CD8-positive, alpha-beta memory T cell (primary cell): ENCODE results near the gene INAFM1. TPM values are rescaled to one million over a fixed set of nuclear protein-coding genes. Genes with fewer than 3 reads are reported as not detected.
"Not testable (repeated sequence)": the region's sequence is repeated elsewhere in the genome, so short reads cannot be mapped to it uniquely, and the experiment has no call there.

Experiments
- CTCF ChIA-PET: fragments of 350-600 bp; sonication (Branson Sonifier 250); formaldehyde crosslinking; loops from one replicate; lab custom pipeline; 2021; ENCODE audit warnings: antibody characterized with exemption; lab: Charles Lee
- POLR2A ChIA-PET: fragments of 350-600 bp; sonication (Branson Sonifier 250); formaldehyde crosslinking; loops from one replicate; lab custom pipeline; 2021; ENCODE audit warnings: antibody characterized with exemption; lab: Charles Lee
- DNase-seq, 5 donors: peaks; one replicate each; pipeline versions ENCODE4 v3.0.0 to v3.0.0-alpha.2; 2020 to 2022; ENCODE audit warnings: mixed read lengths in 1 of 5
- H3K27ac ChIP-seq: one replicate; pipeline ENCODE4 v1.7.0; 2013; ENCODE audit warnings: low read depth, mild to moderate bottlenecking, low read length, moderate library complexity
- H3K27me3 ChIP-seq: 2 replicates; pipeline ENCODE4 v1.7.0; 2013; ENCODE audit warnings: low read length, mild to moderate bottlenecking; ENCODE audit not compliant: insufficient read depth, poor library complexity, severe bottlenecking
- H3K36me3 ChIP-seq: 2 replicates; pipeline ENCODE4 v1.7.0; 2013; ENCODE audit warnings: mild to moderate bottlenecking, low read length, moderate library complexity; ENCODE audit not compliant: insufficient read depth
- H3K4me1 ChIP-seq: 2 replicates; pipeline ENCODE4 v1.7.0; 2013; ENCODE audit warnings: mild to moderate bottlenecking, low read length, moderate library complexity; ENCODE audit not compliant: insufficient read depth
- H3K4me3 ChIP-seq: 2 replicates; pipeline ENCODE4 v1.7.0; 2013; ENCODE audit warnings: mild to moderate bottlenecking, low read length
- H3K9me3 ChIP-seq: 2 replicates; pipeline ENCODE4 v1.7.0; 2013; ENCODE audit warnings: mild to moderate bottlenecking, low read length
- H3K27ac Mint-ChIP-seq, 8 donors: one replicate each; pipeline ENCODE4 v1.8.0; 2020 to 2021; ENCODE audit warnings: mixed read lengths in 8 of 8, mild to moderate bottlenecking in 6 of 8, inconsistent platforms in 3 of 8, moderate library complexity in 3 of 8
- H3K27me3 Mint-ChIP-seq, 2 donors: one replicate each; pipeline ENCODE4 v1.8.0; 2020 to 2021; ENCODE audit warnings: mixed read lengths in 2 of 2, mild to moderate bottlenecking in 1 of 2, moderate library complexity in 1 of 2
- H3K36me3 Mint-ChIP-seq, 3 donors: one replicate each; pipeline ENCODE4 v1.8.0; 2020 to 2021; ENCODE audit warnings: mixed read lengths in 3 of 3, inconsistent platforms in 1 of 3, mild to moderate bottlenecking in 1 of 3
- H3K4me1 Mint-ChIP-seq, 3 donors: one replicate each; pipeline ENCODE4 v1.8.0; 2020 to 2021; ENCODE audit warnings: mixed read lengths in 3 of 3, inconsistent platforms in 1 of 3, mild to moderate bottlenecking in 1 of 3
- H3K4me3 Mint-ChIP-seq, 7 donors: one replicate each; pipeline ENCODE4 v1.8.0; 2020 to 2021; ENCODE audit warnings: mixed read lengths in 7 of 7, mild to moderate bottlenecking in 6 of 7, moderate library complexity in 4 of 7, inconsistent platforms in 2 of 7
- H3K9me3 Mint-ChIP-seq, 5 donors: one replicate each; pipeline ENCODE4 v1.8.0; 2020 to 2022; ENCODE audit warnings: mixed read lengths in 5 of 5, mild to moderate bottlenecking in 3 of 5, moderate library complexity in 2 of 5, inconsistent platforms in 1 of 5
- polyA plus RNA-seq: library from polyadenylated mRNA; unstranded; fragments of 300-500 nt; fragmentation: Illumina TruSeq; gene quantifications from one replicate; pipeline ENCODE4 v1.2.3, GENCODE V29; 2021
- total RNA-seq, 2 experiments: library from RNA; stranded (reverse); gene quantifications; one replicate each; pipeline ENCODE4 v1.2.3, GENCODE V29; 2021

INAFM1 gene
- total and polyA plus RNA-seq, 3 experiments from 2014 or later: 2.3 to 9.3 (median 7.3) TPM

- H3K27ac ChIP-seq: peak overlapping the region; percentile 63
- no peaks in the 10 kb centered on the region for H3K9me3 Mint-ChIP-seq
- H3K9me3 ChIP-seq: no peaks in the 10 kb centered on the region
- peak overlapping the region; percentile 64 for H3K4me3 ChIP-seq
- H3K36me3 Mint-ChIP-seq: no peaks in the 10 kb centered on the region
- ChIA-PET CTCF (interaction anchor here (1.1 to 10.5 kb wide), 14 partner anchors 10 to 196 kb away, joined by 4 to 342 read pairs (median 22); partner anchors contain the start of genes CCDC9 and ZC3H4), POLR2A (interaction anchor here (0.9 to 2.5 kb wide), 12 partner anchors 11 to 131 kb away, joined by 3 to 77 read pairs (median 14); partner anchors contain the start of genes CCDC9, INAFM1 and ZC3H4)
- peak overlapping the region; percentile 57 to 89 (median 77) for H3K4me3 Mint-ChIP-seq
- no peaks in the 10 kb centered on the region for H3K27me3 ChIP-seq
- no peaks in the 10 kb centered on the region for H3K36me3 ChIP-seq
- H3K4me1 ChIP-seq: peaks cover 46% of the 10 kb centered on the region
- H3K4me1 Mint-ChIP-seq: peaks cover 12 to 33% (median 32%) of the 10 kb centered on the region in 3 donors
- H3K27me3 Mint-ChIP-seq: peaks cover 0 to 1% of the 10 kb centered on the region in 2 donors
- H3K27ac Mint-ChIP-seq: peak overlapping the region in 7 of 8 donors; percentile 44 to 93 (median 92)
- DNase-seq: no peak
Observed at GRCh38 chr19:47243364-47243775, 31.3 kb upstream of the INAFM1 start.

GRCh38 chr19:47243776-47244547 is 30.7 kb upstream of the INAFM1 start:
- H3K27ac Mint-ChIP-seq: peak overlapping the region in 7 of 8 donors; percentile 44 to 93 (median 92)
- H3K4me3 Mint-ChIP-seq: peak overlapping the region; percentile 57 to 89 (median 77)
- H3K9me3 Mint-ChIP-seq: no peaks in the 10 kb centered on the region
- Histone ChIP-seq H3K27me3 (no peaks in the 10 kb centered on the region), H3K27ac (peak overlapping the region; percentile 63), H3K36me3 (no peaks in the 10 kb centered on the region), H3K4me1 (peaks cover 43% of the 10 kb centered on the region), H3K9me3 (no peaks in the 10 kb centered on the region), H3K4me3 (peak overlapping the region; percentile 64)
- CTCF ChIA-PET: interaction anchor here (0.7 to 10.5 kb wide), 42 partner anchors 10 to 393 kb away, joined by 3 to 342 read pairs (median 5); partner anchors contain the start of genes AP2S1, CCDC9, DHX34 and INAFM1
- peaks cover 9 to 29% (median 29%) of the 10 kb centered on the region in 3 donors for H3K4me1 Mint-ChIP-seq
- no peaks in the 10 kb centered on the region for H3K36me3 Mint-ChIP-seq
- POLR2A ChIA-PET: interaction anchor here (0.5 to 2.5 kb wide), 24 partner anchors 10 to 1279 kb away, joined by 3 to 77 read pairs (median 6); partner anchors contain the start of genes CCDC9, INAFM1, SAE1 and ZC3H4
- peaks cover 0 to 1% of the 10 kb centered on the region in 2 donors for H3K27me3 Mint-ChIP-seq
- peak; percentile 83 to 91 (median 88) for DNase-seq

- Mint-ChIP-seq H3K4me3 (peak overlapping the region in 1 of 7 donors; percentile 38), H3K4me1 (peaks cover 5 to 23% (median 16%) of the 10 kb centered on the region in 3 donors), H3K9me3 (no peaks in the 10 kb centered on the region), H3K36me3 (no peaks in the 10 kb centered on the region), H3K27me3 (peaks cover 0 to 1% of the 10 kb centered on the region in 2 donors), H3K27ac (peak overlapping the region in 3 of 8 donors; percentile 35 to 78 (median 58))
- DNase-seq: peak; percentile 61 to 79 (median 71)
- POLR2A ChIA-PET: interaction anchor here (1.3 to 2.1 kb wide), 2 partner anchors 9 to 21 kb away, joined by 3 to 9 read pairs; partner anchors contain the start of gene CCDC9
- Histone ChIP-seq H3K27me3 (no peaks in the 10 kb centered on the region), H3K27ac (no peak overlapping the region), H3K4me3 (no peak overlapping the region), H3K36me3 (no peaks in the 10 kb centered on the region), H3K9me3 (no peaks in the 10 kb centered on the region), H3K4me1 (peaks cover 15% of the 10 kb centered on the region)
- CTCF ChIA-PET: interaction anchor here (0.7 to 10.5 kb wide), 29 partner anchors 8 to 222 kb away, joined by 3 to 342 read pairs (median 5); partner anchors contain the start of genes CCDC9, INAFM1 and SAE1
Observed at GRCh38 chr19:47247308-47247990, 27.2 kb upstream of the INAFM1 start.

- H3K9me3 ChIP-seq, H3K4me3 ChIP-seq, H3K27ac ChIP-seq, DNase-seq, H3K36me3 ChIP-seq, H3K27me3 ChIP-seq, H3K9me3 Mint-ChIP-seq, POLR2A ChIA-PET, H3K27me3 Mint-ChIP-seq: not testable (repeated sequence)
- Mint-ChIP-seq H3K36me3 (peaks cover 0 to 12% (median 3%) of the 10 kb centered on the region in 3 donors), H3K4me3 (peak overlapping the region in 1 of 7 donors; percentile 78), H3K27ac (peak overlapping the region in 2 of 8 donors; percentile 11 to 94), H3K4me1 (peaks cover 13 to 22% (median 17%) of the 10 kb centered on the region in 3 donors)
- peaks cover 12% of the 10 kb centered on the region for H3K4me1 ChIP-seq
- CTCF ChIA-PET: interaction anchor here (0.7 to 2.9 kb wide), 3 partner anchors 9 to 103 kb away, joined by 3 to 24 read pairs (median 3); no protein-coding TSS in a partner anchor
Observed at GRCh38 chr19:47253016-47253415, 21.7 kb upstream of the INAFM1 start.

GRCh38 chr19:47253467-47253881 is 21.2 kb upstream of the INAFM1 start:
- H3K9me3 ChIP-seq: no peaks in the 10 kb centered on the region
- Mint-ChIP-seq H3K4me3 (peak overlapping the region in 1 of 7 donors; percentile 78), H3K9me3 (no peaks in the 10 kb centered on the region), H3K27me3 (peaks cover 0 to 1% of the 10 kb centered on the region in 2 donors), H3K36me3 (peaks cover 0 to 16% (median 3%) of the 10 kb centered on the region in 3 donors), H3K27ac (peak overlapping the region in 3 of 8 donors; percentile 11 to 94 (median 32)), H3K4me1 (peaks cover 17 to 26% (median 20%) of the 10 kb centered on the region in 3 donors)
- no peak overlapping the region for H3K4me3 ChIP-seq
- no peak for DNase-seq
- ChIA-PET POLR2A (interaction anchor here (1.2 kb wide), 1 partner anchor 10 kb away, joined by 3 read pairs; no protein-coding TSS in a partner anchor), CTCF (interaction anchor here (0.7 to 2.9 kb wide), 3 partner anchors 9 to 104 kb away, joined by 3 to 24 read pairs (median 3); no protein-coding TSS in a partner anchor)
- H3K27ac ChIP-seq: no peak overlapping the region
- peaks cover 2% of the 10 kb centered on the region for H3K36me3 ChIP-seq
- peaks cover 17% of the 10 kb centered on the region for H3K4me1 ChIP-seq
- no peaks in the 10 kb centered on the region for H3K27me3 ChIP-seq

GRCh38 chr19:47253970-47254369 is 20.7 kb upstream of the INAFM1 start:
- Mint-ChIP-seq H3K27me3 (peaks cover 0 to 1% of the 10 kb centered on the region in 2 donors), H3K27ac (peak overlapping the region; percentile 11 to 94 (median 59)), H3K9me3 (no peaks in the 10 kb centered on the region), H3K4me3 (peak overlapping the region in 2 of 7 donors; percentile 3 to 78), H3K4me1 (peaks cover 22 to 31% (median 25%) of the 10 kb centered on the region in 3 donors), H3K36me3 (peaks cover 0 to 20% (median 7%) of the 10 kb centered on the region in 3 donors)
- H3K36me3 ChIP-seq: peaks cover 7% of the 10 kb centered on the region
- DNase-seq: no peak
- peaks cover 22% of the 10 kb centered on the region for H3K4me1 ChIP-seq
- no peaks in the 10 kb centered on the region for H3K9me3 ChIP-seq
- CTCF ChIA-PET: interaction anchor here (0.7 to 2.9 kb wide), 3 partner anchors 10 to 104 kb away, joined by 3 to 24 read pairs (median 3); no protein-coding TSS in a partner anchor
- no peak overlapping the region for H3K4me3 ChIP-seq
- no peak overlapping the region for H3K27ac ChIP-seq
- POLR2A ChIA-PET: interaction anchor here (1.2 kb wide), 1 partner anchor 11 kb away, joined by 3 read pairs; no protein-coding TSS in a partner anchor
- H3K27me3 ChIP-seq: no peaks in the 10 kb centered on the region
